ENCODE measurements around the gene UROC1.
A peak's percentile ranks its signal among the peaks of the same experiment; 100 is the strongest.

- peak in 1 of 3 experiments; percentile 17 for TF ChIP-seq CTCF (IDR thresholded peaks at IDR 0.05)
- TF ChIP-seq POLR2A (IDR thresholded peaks at IDR 0.05), result no peak
These were observed 11.4 kb upstream of the UROC1 start for GRCh38 chr3:126528800-126529541.

Data from testis (tissue), 2 donors.